ENCODE data around the gene PLEKHG4B. TPM values are rescaled to one million over a fixed set of nuclear protein-coding genes. Genes with fewer than 3 reads are reported as not detected.
A peak's percentile ranks its signal among the peaks of the same experiment; 100 is the strongest.

The PLEKHG4B gene
- total RNA-seq, 1 experiment from 2014 or later = 44.3 TPM

DNA sequence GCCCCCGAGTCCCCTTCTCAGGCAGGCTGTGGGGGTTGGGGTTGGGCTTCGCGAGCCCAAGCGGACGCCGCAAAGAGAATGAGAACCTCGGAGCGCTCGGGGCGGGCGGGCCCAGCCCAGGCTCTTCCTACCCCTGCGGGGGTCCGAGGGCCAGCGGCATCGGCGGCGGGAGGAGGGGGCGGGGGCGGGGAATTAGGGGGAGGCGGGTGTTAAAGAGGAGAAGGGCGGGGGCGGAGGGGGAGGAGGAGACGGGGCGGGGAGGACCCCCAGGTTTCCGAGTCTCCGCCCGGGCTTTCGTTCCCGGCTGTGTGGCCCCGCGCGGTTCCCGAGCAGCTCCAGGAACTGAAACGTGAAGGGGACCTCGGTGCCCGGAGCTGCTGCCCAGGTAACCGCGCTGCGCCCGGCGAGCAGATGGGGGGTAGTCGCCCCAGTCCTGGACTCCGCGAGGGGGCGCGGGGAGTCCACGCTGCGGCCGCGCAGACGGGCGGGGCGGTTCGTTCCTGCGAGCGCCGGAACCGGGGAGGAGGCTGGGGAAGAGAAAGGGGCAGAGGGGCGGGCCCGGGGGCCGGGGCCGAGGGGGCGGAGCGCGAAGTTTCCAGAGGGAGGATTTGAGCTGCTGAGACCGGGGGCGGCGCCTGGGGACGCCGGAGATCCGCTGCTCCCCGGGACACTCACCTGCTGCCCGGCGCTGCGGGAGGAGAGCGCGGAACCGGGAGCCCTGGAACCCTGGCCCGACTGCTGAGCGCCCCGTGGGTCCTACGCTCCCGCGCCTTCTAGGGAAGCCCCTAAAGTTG, 38.4 kb upstream of the PLEKHG4B start:
- no peak overlapping the region for H2BK120ac ChIP-seq (ENCODE audit: low read depth, low read length, poor library complexity, severe bottlenecking)
- no peak overlapping the region for H3K27ac ChIP-seq (ENCODE audit: insufficient read length, low read depth, low read length)
- no peak overlapping the region for H2AK5ac ChIP-seq (ENCODE audit: insufficient read length, low read length)
- no CpG with 5 or more reads among the region's 84 CpGs for WGBS (ENCODE audit: extremely low coverage, insufficient read length, low lambda C conversion rate)
- H3K4me2 ChIP-seq (ENCODE audit: insufficient read depth, insufficient read length, low read length) = peak overlapping the region; percentile 65
- H3K56ac ChIP-seq (ENCODE audit: insufficient read length, low read depth, low read length) = no peak overlapping the region
- H3K4me1 ChIP-seq (ENCODE audit: insufficient read depth, low read length) = no peaks in the 10 kb centered on the region; the same call in 1 of the 2 replicates
- H3K23ac ChIP-seq (ENCODE audit: insufficient read length, low read depth, low read length) = no peak overlapping the region
- H4K20me1 ChIP-seq (ENCODE audit: control insufficient read depth, insufficient read depth, insufficient read length) = no peaks in the 10 kb centered on the region
- peak overlapping the region; percentile 96 for H3K14ac ChIP-seq (ENCODE audit: insufficient read depth, low read length)
- peak overlapping the region; percentile 85 for H3K18ac ChIP-seq (ENCODE audit: insufficient read length, low read depth, low read length)
- Mint-ChIP-seq H3K27me3 (ENCODE audit: low read depth) (peaks cover 49% of the 10 kb centered on the region), H3K36me3 (ENCODE audit: insufficient read depth in 1 of 3, low read depth in 3 of 3) (peaks cover 0 to 10% (median 4%) of the 10 kb centered on the region in 3 experiments; a peak in 4 of 7 replicates), H3K27ac (peak overlapping the region in 1 of 3 experiments; percentile 88; a peak in 2 of 7 replicates), H3K9me3 (no peaks in the 10 kb centered on the region), H3K4me1 (peaks cover 31 to 33% of the 10 kb centered on the region in 2 experiments), H3K4me3 (peak overlapping the region; percentile 72 to 84)
- H4K91ac ChIP-seq (ENCODE audit: insufficient read length, low read depth, low read length) = no peak overlapping the region
- peak overlapping the region; percentile 78 for H3K9ac ChIP-seq (ENCODE audit: extremely low read depth, insufficient read length, low read length)
- H4K8ac ChIP-seq (replicated peaks; ENCODE audit: insufficient read length, low read depth, low read length) = no peak overlapping the region
- H2BK20ac ChIP-seq (ENCODE audit: low read depth, low read length, poor library complexity, severe bottlenecking) = no peak overlapping the region
- no peak overlapping the region for H2BK5ac ChIP-seq (ENCODE audit: insufficient read length, low read length)
- H3K23me2 ChIP-seq (ENCODE audit: insufficient read length, low read depth, low read length, poor library complexity, severe bottlenecking) = peaks cover 20% of the 10 kb centered on the region
- H3K79me1 ChIP-seq (ENCODE audit: insufficient read depth, low read depth, low read length, poor library complexity, severe bottlenecking) = peaks cover 6% of the 10 kb centered on the region
- no peak overlapping the region for H4K5ac ChIP-seq (ENCODE audit: insufficient read length, low read depth, low read length)
- DNase-seq = peak; percentile 91
- TF ChIP-seq, protein P1, sequence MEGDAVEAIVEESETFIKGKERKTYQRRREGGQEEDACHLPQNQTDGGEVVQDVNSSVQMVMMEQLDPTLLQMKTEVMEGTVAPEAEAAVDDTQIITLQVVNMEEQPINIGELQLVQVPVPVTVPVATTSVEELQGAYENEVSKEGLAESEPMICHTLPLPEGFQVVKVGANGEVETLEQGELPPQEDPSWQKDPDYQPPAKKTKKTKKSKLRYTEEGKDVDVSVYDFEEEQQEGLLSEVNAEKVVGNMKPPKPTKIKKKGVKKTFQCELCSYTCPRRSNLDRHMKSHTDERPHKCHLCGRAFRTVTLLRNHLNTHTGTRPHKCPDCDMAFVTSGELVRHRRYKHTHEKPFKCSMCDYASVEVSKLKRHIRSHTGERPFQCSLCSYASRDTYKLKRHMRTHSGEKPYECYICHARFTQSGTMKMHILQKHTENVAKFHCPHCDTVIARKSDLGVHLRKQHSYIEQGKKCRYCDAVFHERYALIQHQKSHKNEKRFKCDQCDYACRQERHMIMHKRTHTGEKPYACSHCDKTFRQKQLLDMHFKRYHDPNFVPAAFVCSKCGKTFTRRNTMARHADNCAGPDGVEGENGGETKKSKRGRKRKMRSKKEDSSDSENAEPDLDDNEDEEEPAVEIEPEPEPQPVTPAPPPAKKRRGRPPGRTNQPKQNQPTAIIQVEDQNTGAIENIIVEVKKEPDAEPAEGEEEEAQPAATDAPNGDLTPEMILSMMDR (conservative IDR thresholded peaks at IDR 0.05) = no peak; the same call in 2 of the 3 replicates
- H2BK12ac ChIP-seq (ENCODE audit: insufficient read length, low read depth, low read length) = no peak overlapping the region
- H3T11ph ChIP-seq (ENCODE audit: low read length) = no peak overlapping the region
- H3K27me3 ChIP-seq (ENCODE audit: insufficient read depth, low read length) = peaks cover 24% of the 10 kb centered on the region; the same call in 1 of the 2 replicates
- H2BK15ac ChIP-seq (ENCODE audit: low read depth, low read length) = no peak overlapping the region
- H2AFZ ChIP-seq (ENCODE audit: low read length) = no peak overlapping the region
- no peaks in the 10 kb centered on the region; the same call in 1 of the 2 replicates for H3K79me2 ChIP-seq (ENCODE audit: insufficient read depth, low read length)
- H3K4ac ChIP-seq (ENCODE audit: low read depth, low read length) = no peak overlapping the region
- H3K9me3 ChIP-seq (ENCODE audit: control insufficient read depth, low read depth, low read length) = no peaks in the 10 kb centered on the region

All from H9 (cell line).